HepG2 (cell line): ENCODE data around the gene ZNRD2. TPM values are rescaled to one million over a fixed set of nuclear protein-coding genes. Genes with fewer than 3 reads are reported as not detected.
A peak's percentile ranks its signal among the peaks of the same experiment; 100 is the strongest.

ENCODE experiments used
- BHLHE40 ChIP-seq: IDR thresholded peaks from 2 replicates; pipeline ENCODE4 v1.6.1; 2011; ENCODE audit warnings: low read length, improper control_type of control experiment
- CBFB ChIP-seq: sonication (generic); formaldehyde crosslinking; IDR thresholded peaks from 2 replicates; pipeline ENCODE4 v1.4.0; 2020; ENCODE audit warnings: missing genetic modification reagents
- NCOA1 ChIP-seq: sonication (generic); formaldehyde crosslinking; IDR thresholded peaks from 2 replicates; pipeline ENCODE4 v1.9.0; 2021; ENCODE audit warnings: missing genetic modification reagents
- RARA ChIP-seq: IDR thresholded peaks from 2 replicates; pipeline ENCODE4 v1.6.1; 2016; ENCODE audit warnings: missing genetic modification reagents, missing compliant biosample characterization
- RFX5 ChIP-seq: IDR thresholded peaks from 2 replicates; pipeline ENCODE4 v1.6.1; 2011; ENCODE audit warnings: low read depth, low read length, improper control_type of control experiment
- ZNF589 ChIP-seq: sonication (generic); formaldehyde crosslinking; conservative IDR thresholded peaks from 2 replicates; pipeline ENCODE4 v1.8.0; 2022; ENCODE audit warnings: mild to moderate bottlenecking, moderate library complexity, missing genetic modification reagents
- ZNF75D ChIP-seq: sonication (generic); formaldehyde crosslinking; IDR thresholded peaks from 2 replicates; pipeline ENCODE4 v1.8.1; 2023; ENCODE audit warnings: missing genetic modification reagents, mild to moderate bottlenecking, borderline replicate concordance
- polyA plus RNA-seq, 8 experiments: library from polyadenylated mRNA; depleted of rRNA in 3 of 8; stranded (reverse) in 7 of 8; unstranded in 1 of 8; fragments of >200 nt; fragmentation: Illumina TruSeq in 4 of 8; extraction: Trizol in 4 of 8; gene quantifications; 2 replicates each; pipeline versions ENCODE4 v1.2.1 to v1.2.3, GENCODE V29; 2011 to 2016; ENCODE audit warnings: low read depth in 4 of 8, missing spikeins in 1 of 8, mixed read lengths in 1 of 8; ENCODE audit not compliant: insufficient read depth in 1 of 8
- total RNA-seq, 5 experiments: library from RNA; depleted of rRNA; stranded (reverse); fragments of >200 nt; fragmentation: Illumina TruSeq; extraction: Trizol; gene quantifications; 2 replicates each; pipeline ENCODE4 v1.2.3, GENCODE V29; 2016; ENCODE audit warnings: low read depth in 1 of 5
- TF ChIP-seq, protein P1 (sequence below): sonication (generic); formaldehyde crosslinking; IDR thresholded peaks from 2 replicates; pipeline ENCODE4 v1.9.0; 2022; ENCODE audit warnings: low read depth, missing genetic modification reagents
- TF ChIP-seq, protein P2 (sequence below): IDR thresholded peaks from 2 replicates; pipeline ENCODE4 v1.4.0; 2020; ENCODE audit warnings: mild to moderate bottlenecking, missing genetic modification reagents
- TF ChIP-seq, protein P3 (sequence below): sonication (generic); formaldehyde crosslinking; IDR thresholded peaks from 2 replicates; pipeline ENCODE4 v1.4.0; 2020; ENCODE audit warnings: missing genetic modification reagents
- TF ChIP-seq, protein P4 (sequence below): sonication (generic); formaldehyde crosslinking; IDR thresholded peaks from 2 replicates; pipeline ENCODE4 v1.4.0; 2020; ENCODE audit warnings: mild to moderate bottlenecking, missing genetic modification reagents
- TF ChIP-seq, protein P5 (sequence below): sonication (generic); formaldehyde crosslinking; IDR thresholded peaks from 2 replicates; pipeline ENCODE4 v1.4.0; 2020; ENCODE audit warnings: mild to moderate bottlenecking, missing genetic modification reagents, borderline replicate concordance

Gene ZNRD2
- total and polyA plus RNA-seq, 2 of the 13 experiments (the other 11 are each of a cell fraction or from before 2014, with no cell fraction given), result 29.2 to 34.0 TPM

DNA sequence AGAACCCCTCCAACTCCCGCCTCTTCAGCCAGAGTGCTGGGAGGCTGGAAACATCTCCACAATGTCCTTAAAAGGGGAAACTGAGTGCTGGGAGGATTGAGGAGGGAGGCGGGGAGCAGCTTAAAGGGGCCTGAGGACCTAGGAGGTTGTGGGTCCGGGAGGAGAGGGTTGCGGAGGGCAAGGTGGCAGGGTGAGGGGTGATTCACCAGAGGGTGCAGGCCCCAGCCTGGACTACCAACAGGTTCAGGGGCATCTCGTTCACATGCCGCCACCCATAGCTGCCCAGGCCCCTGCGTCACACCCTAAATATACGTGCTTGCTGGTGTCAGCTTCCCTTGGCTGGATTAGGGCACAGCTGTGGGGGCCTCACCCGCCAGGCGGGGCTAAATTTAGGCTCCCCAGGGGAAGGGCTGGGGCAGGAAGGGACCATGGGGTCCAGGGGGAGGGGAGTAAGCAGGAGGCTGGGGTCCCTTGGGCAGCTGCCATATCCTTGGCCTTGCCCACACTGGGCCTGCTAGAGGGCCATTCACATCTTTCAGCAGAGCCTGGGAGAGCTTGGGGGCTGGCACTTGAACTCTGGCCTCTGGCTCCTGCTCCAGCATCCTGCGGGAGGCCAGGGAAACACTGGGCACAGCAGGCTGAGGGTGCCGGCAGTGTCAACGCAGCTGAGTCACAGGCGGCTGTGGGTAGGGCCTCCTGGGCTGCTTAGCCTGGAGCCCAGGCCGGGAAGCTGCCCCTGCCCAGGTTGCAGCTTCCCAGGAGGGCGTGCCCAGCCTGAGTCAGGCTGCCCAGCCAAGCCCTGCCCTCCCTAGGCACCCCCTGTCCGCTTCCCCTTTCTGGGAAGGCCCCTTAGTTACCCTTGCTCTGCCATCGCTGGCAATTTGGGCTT lies 6.8 kb downstream of the ZNRD2 start (continued):
- TF ChIP-seq, protein P1, sequence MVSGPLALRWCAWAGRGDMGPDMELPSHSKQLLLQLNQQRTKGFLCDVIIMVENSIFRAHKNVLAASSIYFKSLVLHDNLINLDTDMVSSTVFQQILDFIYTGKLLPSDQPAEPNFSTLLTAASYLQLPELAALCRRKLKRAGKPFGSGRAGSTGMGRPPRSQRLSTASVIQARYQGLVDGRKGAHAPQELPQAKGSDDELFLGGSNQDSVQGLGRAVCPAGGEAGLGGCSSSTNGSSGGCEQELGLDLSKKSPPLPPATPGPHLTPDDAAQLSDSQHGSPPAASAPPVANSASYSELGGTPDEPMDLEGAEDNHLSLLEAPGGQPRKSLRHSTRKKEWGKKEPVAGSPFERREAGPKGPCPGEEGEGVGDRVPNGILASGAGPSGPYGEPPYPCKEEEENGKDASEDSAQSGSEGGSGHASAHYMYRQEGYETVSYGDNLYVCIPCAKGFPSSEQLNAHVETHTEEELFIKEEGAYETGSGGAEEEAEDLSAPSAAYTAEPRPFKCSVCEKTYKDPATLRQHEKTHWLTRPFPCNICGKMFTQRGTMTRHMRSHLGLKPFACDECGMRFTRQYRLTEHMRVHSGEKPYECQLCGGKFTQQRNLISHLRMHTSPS (CRISPR knock-in tag), result peak; percentile 99
- TF ChIP-seq ZNF75D, result no peak
- TF ChIP-seq, protein P2, sequence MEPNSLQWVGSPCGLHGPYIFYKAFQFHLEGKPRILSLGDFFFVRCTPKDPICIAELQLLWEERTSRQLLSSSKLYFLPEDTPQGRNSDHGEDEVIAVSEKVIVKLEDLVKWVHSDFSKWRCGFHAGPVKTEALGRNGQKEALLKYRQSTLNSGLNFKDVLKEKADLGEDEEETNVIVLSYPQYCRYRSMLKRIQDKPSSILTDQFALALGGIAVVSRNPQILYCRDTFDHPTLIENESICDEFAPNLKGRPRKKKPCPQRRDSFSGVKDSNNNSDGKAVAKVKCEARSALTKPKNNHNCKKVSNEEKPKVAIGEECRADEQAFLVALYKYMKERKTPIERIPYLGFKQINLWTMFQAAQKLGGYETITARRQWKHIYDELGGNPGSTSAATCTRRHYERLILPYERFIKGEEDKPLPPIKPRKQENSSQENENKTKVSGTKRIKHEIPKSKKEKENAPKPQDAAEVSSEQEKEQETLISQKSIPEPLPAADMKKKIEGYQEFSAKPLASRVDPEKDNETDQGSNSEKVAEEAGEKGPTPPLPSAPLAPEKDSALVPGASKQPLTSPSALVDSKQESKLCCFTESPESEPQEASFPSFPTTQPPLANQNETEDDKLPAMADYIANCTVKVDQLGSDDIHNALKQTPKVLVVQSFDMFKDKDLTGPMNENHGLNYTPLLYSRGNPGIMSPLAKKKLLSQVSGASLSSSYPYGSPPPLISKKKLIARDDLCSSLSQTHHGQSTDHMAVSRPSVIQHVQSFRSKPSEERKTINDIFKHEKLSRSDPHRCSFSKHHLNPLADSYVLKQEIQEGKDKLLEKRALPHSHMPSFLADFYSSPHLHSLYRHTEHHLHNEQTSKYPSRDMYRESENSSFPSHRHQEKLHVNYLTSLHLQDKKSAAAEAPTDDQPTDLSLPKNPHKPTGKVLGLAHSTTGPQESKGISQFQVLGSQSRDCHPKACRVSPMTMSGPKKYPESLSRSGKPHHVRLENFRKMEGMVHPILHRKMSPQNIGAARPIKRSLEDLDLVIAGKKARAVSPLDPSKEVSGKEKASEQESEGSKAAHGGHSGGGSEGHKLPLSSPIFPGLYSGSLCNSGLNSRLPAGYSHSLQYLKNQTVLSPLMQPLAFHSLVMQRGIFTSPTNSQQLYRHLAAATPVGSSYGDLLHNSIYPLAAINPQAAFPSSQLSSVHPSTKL (CRISPR knock-in tag), result 0 out of 2 replicates have a peak, but pooled peaks have one; percentile 17
- no peak for TF ChIP-seq CBFB (CRISPR knock-in tag)
- TF ChIP-seq, protein P3, sequence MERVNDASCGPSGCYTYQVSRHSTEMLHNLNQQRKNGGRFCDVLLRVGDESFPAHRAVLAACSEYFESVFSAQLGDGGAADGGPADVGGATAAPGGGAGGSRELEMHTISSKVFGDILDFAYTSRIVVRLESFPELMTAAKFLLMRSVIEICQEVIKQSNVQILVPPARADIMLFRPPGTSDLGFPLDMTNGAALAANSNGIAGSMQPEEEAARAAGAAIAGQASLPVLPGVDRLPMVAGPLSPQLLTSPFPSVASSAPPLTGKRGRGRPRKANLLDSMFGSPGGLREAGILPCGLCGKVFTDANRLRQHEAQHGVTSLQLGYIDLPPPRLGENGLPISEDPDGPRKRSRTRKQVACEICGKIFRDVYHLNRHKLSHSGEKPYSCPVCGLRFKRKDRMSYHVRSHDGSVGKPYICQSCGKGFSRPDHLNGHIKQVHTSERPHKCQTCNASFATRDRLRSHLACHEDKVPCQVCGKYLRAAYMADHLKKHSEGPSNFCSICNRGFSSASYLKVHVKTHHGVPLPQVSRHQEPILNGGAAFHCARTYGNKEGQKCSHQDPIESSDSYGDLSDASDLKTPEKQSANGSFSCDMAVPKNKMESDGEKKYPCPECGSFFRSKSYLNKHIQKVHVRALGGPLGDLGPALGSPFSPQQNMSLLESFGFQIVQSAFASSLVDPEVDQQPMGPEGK, result peak; percentile 50; the same call in 1 of the 2 replicates
- TF ChIP-seq, protein P4, sequence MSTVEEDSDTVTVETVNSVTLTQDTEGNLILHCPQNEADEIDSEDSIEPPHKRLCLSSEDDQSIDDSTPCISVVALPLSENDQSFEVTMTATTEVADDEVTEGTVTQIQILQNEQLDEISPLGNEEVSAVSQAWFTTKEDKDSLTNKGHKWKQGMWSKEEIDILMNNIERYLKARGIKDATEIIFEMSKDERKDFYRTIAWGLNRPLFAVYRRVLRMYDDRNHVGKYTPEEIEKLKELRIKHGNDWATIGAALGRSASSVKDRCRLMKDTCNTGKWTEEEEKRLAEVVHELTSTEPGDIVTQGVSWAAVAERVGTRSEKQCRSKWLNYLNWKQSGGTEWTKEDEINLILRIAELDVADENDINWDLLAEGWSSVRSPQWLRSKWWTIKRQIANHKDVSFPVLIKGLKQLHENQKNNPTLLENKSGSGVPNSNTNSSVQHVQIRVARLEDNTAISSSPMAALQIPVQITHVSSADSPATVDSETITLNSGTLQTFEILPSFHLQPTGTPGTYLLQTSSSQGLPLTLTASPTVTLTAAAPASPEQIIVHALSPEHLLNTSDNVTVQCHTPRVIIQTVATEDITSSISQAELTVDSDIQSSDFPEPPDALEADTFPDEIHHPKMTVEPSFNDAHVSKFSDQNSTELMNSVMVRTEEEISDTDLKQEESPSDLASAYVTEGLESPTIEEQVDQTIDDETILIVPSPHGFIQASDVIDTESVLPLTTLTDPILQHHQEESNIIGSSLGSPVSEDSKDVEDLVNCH (CRISPR knock-in tag), result no peak
- TF ChIP-seq, protein P5, sequence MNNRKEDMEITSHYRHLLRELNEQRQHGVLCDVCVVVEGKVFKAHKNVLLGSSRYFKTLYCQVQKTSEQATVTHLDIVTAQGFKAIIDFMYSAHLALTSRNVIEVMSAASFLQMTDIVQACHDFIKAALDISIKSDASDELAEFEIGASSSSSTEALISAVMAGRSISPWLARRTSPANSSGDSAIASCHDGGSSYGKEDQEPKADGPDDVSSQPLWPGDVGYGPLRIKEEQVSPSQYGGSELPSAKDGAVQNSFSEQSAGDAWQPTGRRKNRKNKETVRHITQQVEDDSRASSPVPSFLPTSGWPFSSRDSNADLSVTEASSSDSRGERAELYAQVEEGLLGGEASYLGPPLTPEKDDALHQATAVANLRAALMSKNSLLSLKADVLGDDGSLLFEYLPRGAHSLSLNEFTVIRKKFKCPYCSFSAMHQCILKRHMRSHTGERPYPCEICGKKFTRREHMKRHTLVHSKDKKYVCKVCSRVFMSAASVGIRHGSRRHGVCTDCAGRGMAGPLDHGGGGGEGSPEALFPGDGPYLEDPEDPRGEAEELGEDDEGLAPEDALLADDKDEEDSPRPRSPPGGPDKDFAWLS, result no peak
- no peak for TF ChIP-seq RFX5
- TF ChIP-seq BHLHE40, result no peak
- TF ChIP-seq NCOA1 (CRISPR knock-in tag), result no peak
- TF ChIP-seq RARA, result peak; percentile 37; the same call in 1 of the 2 replicates
- 0 out of 2 replicates have a peak, but pooled peaks have one; percentile 25 for TF ChIP-seq ZNF589 (CRISPR knock-in tag)
